ENCODE measurements around the gene SEMA3D. TPM values are rescaled to one million over a fixed set of nuclear protein-coding genes. Genes with fewer than 3 reads are reported as not detected.
A peak's percentile ranks its signal among the peaks of the same experiment; 100 is the strongest.

The SEMA3D gene
- total and polyA plus RNA-seq, 4 donors: 0.53 to 49.0 (median 2.6) TPM

- TF ChIP-seq CTCF (IDR thresholded peaks at IDR 0.05; ENCODE audit: control extremely low read depth, extremely low read depth): no peak
- whole genome bisulfite sequencing, 2 donors: 71 to 75% methylated on average over 3 of the region's 3 CpGs
- Histone ChIP-seq H3K9ac (ENCODE audit: insufficient read depth in 1 of 2, low read length in 2 of 2) (peak overlapping the region in 1 of 2 donors; percentile 29), H3K4me3 (no peak overlapping the region), H3K4me1 (ENCODE audit: control insufficient read depth in 5 of 5, insufficient read depth in 5 of 5, low read length in 5 of 5) (peaks cover 0 to 44% (median 0%) of the 10 kb centered on the region in 5 donors), H3K9me3 (ENCODE audit: control insufficient read depth in 4 of 4, insufficient read depth in 3 of 4, low read length in 3 of 4) (no peaks in the 10 kb centered on the region), H3K36me3 (ENCODE audit: control insufficient read depth in 4 of 4, insufficient read depth in 4 of 4, low read length in 4 of 4) (no peaks in the 10 kb centered on the region), H3K27ac (ENCODE audit: low read depth in 1 of 2, low read length in 1 of 2) (peak overlapping the region in 1 of 2 donors; percentile 21), H3K27me3 (ENCODE audit: control insufficient read depth in 3 of 3, insufficient read depth in 3 of 3, low read length in 2 of 3) (no peaks in the 10 kb centered on the region)
- ATAC-seq (ENCODE audit: insufficient read depth, low FRiP score) (peak; percentile 58), DNase-seq (peak; percentile 54 to 94 (median 91))
Observed at GRCh38 chr7:85094046-85094725, 92.7 kb downstream of the SEMA3D start.

GRCh38 chr7:85091565-85091928, 95.3 kb downstream of the SEMA3D start:
- DNase-seq (no peak), ATAC-seq (ENCODE audit: insufficient read depth, low FRiP score) (no peak)
- Histone ChIP-seq H3K27ac (ENCODE audit: low read depth in 1 of 2, low read length in 1 of 2) (no peak overlapping the region), H3K4me3 (no peak overlapping the region), H3K27me3 (ENCODE audit: control insufficient read depth in 3 of 3, insufficient read depth in 3 of 3, low read length in 2 of 3) (no peaks in the 10 kb centered on the region), H3K4me1 (ENCODE audit: control insufficient read depth in 5 of 5, insufficient read depth in 5 of 5, low read length in 5 of 5) (peaks cover 0 to 44% (median 0%) of the 10 kb centered on the region in 5 donors), H3K9ac (ENCODE audit: insufficient read depth in 1 of 2, low read length in 2 of 2) (no peak overlapping the region), H3K9me3 (ENCODE audit: control insufficient read depth in 4 of 4, insufficient read depth in 3 of 4, low read length in 3 of 4) (no peaks in the 10 kb centered on the region), H3K36me3 (ENCODE audit: control insufficient read depth in 4 of 4, insufficient read depth in 4 of 4, low read length in 4 of 4) (no peaks in the 10 kb centered on the region)
- TF ChIP-seq CTCF (IDR thresholded peaks at IDR 0.05; ENCODE audit: control extremely low read depth, extremely low read depth): no peak
- WGBS, 2 donors: 87 to 90% methylated on average over 4 of the region's 4 CpGs

GRCh38 chr7:85090919-85091564, 95.8 kb downstream of the SEMA3D start:
- no peaks in the 10 kb centered on the region for H3K9me3 ChIP-seq (ENCODE audit: control insufficient read depth in 4 of 4, insufficient read depth in 3 of 4, low read length in 3 of 4)
- no peak overlapping the region for H3K27ac ChIP-seq (ENCODE audit: low read depth in 1 of 2, low read length in 1 of 2)
- H3K4me1 ChIP-seq (ENCODE audit: control insufficient read depth in 5 of 5, insufficient read depth in 5 of 5, low read length in 5 of 5): peaks cover 0 to 40% (median 0%) of the 10 kb centered on the region in 5 donors
- no peak overlapping the region for H3K9ac ChIP-seq (ENCODE audit: insufficient read depth in 1 of 2, low read length in 2 of 2)
- ATAC-seq (ENCODE audit: insufficient read depth, low FRiP score): no peak
- WGBS, 2 donors: 82 to 89% methylated on average over 3 of the region's 3 CpGs
- no peak overlapping the region for H3K4me3 ChIP-seq
- H3K27me3 ChIP-seq (ENCODE audit: control insufficient read depth in 3 of 3, insufficient read depth in 3 of 3, low read length in 2 of 3): no peaks in the 10 kb centered on the region
- no peak for TF ChIP-seq CTCF (IDR thresholded peaks at IDR 0.05; ENCODE audit: control extremely low read depth, extremely low read depth)
- peak in 2 of 3 donors; percentile 57 to 60 for DNase-seq
- no peaks in the 10 kb centered on the region for H3K36me3 ChIP-seq (ENCODE audit: control insufficient read depth in 4 of 4, insufficient read depth in 4 of 4, low read length in 4 of 4)
